ENCODE results near the gene UTP25.

Gene UTP25

DNA sequence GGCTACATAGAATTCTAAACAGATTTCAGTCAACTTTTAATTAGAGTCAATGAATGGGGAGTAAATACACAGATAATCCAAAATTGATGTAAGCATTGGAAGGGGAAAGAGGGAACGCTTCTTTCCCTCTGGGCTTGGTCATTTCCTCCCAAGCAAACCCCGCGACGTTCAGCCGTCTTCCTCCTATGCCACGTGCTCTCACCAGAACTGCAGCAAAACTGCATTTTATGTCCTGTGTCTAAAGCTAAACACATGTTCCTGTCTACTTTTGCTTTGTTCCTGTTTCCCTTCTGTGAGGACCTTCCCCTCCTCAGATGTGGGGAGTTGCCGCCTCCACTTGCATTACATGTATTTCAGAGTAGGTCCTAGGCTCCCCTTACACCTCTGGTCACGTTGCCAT lies 27.2 kb downstream of the UTP25 start:
- DNase-seq (ENCODE audit: extremely low spot score): no peak
- POLR2A ChIA-PET: no interaction called here
- TF ChIP-seq, protein P1, sequence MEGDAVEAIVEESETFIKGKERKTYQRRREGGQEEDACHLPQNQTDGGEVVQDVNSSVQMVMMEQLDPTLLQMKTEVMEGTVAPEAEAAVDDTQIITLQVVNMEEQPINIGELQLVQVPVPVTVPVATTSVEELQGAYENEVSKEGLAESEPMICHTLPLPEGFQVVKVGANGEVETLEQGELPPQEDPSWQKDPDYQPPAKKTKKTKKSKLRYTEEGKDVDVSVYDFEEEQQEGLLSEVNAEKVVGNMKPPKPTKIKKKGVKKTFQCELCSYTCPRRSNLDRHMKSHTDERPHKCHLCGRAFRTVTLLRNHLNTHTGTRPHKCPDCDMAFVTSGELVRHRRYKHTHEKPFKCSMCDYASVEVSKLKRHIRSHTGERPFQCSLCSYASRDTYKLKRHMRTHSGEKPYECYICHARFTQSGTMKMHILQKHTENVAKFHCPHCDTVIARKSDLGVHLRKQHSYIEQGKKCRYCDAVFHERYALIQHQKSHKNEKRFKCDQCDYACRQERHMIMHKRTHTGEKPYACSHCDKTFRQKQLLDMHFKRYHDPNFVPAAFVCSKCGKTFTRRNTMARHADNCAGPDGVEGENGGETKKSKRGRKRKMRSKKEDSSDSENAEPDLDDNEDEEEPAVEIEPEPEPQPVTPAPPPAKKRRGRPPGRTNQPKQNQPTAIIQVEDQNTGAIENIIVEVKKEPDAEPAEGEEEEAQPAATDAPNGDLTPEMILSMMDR (IDR thresholded peaks at IDR 0.05; ENCODE audit: control extremely low read depth, extremely low read depth, low read depth, missing control alignments): no peak
- CTCF ChIA-PET: interaction anchor here (0.9 to 2.6 kb wide), 5 partner anchors 10 to 286 kb away, joined by 3 to 11 read pairs (median 3); no protein-coding TSS in a partner anchor

DNA sequence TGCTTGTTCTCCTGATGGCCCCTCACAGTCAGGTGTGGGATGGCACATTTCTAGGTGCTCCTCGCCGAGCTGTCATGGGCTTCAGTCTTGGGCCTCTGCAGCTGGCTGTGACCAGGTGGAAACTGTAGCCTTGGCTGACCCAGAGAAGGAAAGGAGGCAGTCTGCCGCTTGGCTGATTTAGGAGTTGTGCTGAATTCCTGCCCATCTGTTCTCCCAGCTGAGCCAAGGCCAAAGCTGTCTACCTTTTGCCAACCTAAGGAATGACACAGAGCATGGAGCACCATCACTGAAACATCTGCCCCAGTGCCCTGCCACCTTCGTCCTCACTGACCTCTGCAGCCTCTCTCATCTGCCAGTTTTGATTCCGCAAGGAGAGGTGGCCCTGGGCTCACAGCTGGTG lies 27.9 kb downstream of the UTP25 start:
- DNase-seq (ENCODE audit: extremely low spot score): no peak
- POLR2A ChIA-PET: no interaction called here
- CTCF ChIA-PET: interaction anchor here (0.9 to 2.6 kb wide), 6 partner anchors 9 to 456 kb away, joined by 3 to 11 read pairs (median 3); no protein-coding TSS in a partner anchor
- TF ChIP-seq, protein P1 (IDR thresholded peaks at IDR 0.05; ENCODE audit: control extremely low read depth, extremely low read depth, low read depth, missing control alignments): no peak

DNA sequence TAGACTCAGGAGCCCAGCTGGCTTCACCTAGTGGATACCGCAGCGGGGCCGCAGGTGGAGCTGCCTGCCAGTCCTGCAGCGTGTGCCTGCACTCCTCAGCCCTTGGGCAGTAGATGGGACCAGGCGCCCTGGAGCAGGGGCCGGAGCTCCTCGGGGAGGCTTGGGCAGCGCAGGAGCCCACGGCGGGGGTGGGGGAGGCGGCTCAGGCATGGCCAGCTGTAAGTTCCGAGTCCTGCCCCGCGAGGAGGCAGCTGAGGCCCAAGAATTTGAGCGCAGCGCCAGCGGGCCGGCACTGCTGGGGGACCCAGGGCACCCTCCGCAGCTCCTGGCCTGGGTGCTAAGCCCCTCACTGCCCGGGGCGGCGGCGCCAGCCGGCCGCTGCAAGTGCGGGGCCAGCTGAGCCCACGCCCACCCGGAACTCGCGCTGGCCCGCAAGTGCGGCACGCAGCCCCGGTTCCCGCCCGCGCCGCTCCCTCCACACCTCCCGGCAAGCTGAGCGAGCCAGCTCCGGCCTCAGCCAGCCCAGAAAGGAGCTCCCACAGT lies 30.9 kb downstream of the UTP25 start:
- TF ChIP-seq, protein P1 (IDR thresholded peaks at IDR 0.05; ENCODE audit: control extremely low read depth, extremely low read depth, low read depth, missing control alignments): no peak
- ChIA-PET POLR2A (no interaction called here), CTCF (interaction anchor here (1.1 to 3.7 kb wide), 5 partner anchors 9 to 131 kb away, joined by 3 to 23 read pairs (median 6); no protein-coding TSS in a partner anchor)
- no peak for DNase-seq (ENCODE audit: extremely low spot score)

DNA sequence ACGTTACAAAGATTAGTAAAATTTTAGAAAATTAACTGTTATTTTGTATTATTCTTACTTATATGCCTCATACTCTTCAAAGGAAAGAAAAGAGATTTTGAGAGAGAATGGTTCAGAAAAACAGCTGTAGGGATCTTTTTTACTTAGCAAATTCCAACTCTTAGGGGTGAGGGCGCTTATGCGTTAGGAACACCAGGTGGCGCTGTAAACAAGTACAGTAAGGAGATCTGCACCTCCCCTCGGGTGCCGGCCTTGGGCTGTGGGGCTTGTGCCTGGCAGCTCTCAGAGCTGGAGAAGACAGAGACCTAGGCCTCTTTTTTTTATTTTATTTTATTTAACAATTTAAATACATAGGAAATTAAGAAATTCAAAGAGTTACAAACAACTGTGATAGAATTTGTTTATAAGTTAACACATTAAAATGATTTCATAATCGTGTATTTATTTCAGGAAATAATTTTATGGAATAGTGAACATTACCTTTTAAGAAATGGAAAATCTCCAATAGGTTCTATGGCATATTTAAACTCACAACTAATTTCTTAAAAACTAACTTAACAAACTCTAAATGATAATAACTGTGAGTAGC lies 32.6 kb downstream of the UTP25 start:
- POLR2A ChIA-PET: no interaction called here
- peak; percentile 79 for DNase-seq (ENCODE audit: extremely low spot score)
- CTCF ChIA-PET: interaction anchor here (0.6 to 3.7 kb wide), 22 partner anchors 9 to 452 kb away, joined by 3 to 23 read pairs (median 4); no protein-coding TSS in a partner anchor
- TF ChIP-seq, protein P1 (IDR thresholded peaks at IDR 0.05; ENCODE audit: control extremely low read depth, extremely low read depth, low read depth, missing control alignments): peak; percentile 88

DNA sequence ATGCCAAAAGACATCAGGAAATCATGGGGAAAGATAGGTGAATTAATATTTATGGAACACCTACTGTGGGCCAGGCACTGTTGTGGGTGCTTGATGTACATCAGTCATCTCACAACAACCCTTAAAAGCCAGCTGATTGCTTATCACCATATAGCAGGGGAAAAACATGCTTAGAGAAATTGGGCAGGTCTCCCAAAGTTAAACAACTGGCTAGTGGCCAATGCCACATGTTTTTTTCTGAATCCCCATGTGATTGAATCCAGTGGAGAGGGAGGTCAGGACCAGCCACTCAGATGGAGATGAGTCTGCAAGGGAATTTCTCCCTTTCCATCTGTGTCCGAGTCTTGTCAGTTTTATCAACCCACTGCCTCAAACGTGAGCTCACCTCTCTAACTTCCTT lies 33.5 kb downstream of the UTP25 start:
- TF ChIP-seq, protein P1 (IDR thresholded peaks at IDR 0.05; ENCODE audit: control extremely low read depth, extremely low read depth, low read depth, missing control alignments): no peak
- no peak for DNase-seq (ENCODE audit: extremely low spot score)
- ChIA-PET CTCF (interaction anchor here (0.8 to 3.7 kb wide), 15 partner anchors 8 to 451 kb away, joined by 3 to 23 read pairs (median 6); no protein-coding TSS in a partner anchor), POLR2A (no interaction called here)

DNA sequence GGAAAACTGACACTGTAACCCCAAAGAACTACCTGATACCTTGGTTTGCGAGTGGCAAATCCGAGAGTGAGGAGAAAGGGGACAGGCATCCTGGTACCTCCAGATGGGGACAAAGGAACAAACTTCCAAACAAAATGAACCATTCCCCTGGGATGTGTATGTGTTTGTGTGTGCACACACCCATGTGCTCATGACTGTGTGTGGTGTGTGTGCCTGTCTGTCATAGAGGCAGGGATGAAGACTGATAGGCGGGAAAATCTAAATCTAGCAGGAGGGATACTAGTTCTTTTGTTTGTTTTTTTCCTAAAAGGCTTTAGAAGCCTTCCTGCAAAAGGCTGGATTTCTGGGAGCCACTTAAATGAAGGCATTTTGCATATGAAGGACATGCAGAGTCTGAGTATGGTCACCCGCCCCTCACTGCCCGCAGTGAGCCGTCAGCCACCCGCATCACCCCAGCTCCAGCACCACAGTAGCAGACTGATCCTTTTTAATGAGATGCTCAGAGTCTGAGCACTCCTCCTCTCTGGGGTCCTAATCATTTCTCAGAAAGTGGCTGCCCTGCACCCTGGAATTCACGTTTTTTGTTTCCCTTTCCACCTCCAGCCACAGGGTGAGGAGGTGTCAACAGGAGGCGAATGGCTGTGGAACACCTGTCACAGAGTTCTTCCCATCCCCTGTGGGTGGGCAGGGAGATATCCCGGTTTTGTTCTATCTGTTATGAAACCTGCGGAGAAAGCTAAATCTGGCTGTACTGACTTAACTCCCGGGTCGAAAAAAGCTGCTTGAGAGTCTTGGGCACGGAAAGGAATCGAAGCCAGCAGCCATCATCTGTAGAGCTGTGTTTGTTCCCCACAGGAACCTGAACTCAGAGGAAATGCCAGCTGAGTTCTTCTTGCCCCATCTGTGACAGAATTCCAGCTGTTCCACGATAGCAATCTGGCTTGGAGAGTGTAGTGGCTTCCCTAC lies 34.9 kb downstream of the UTP25 start:
- ChIA-PET POLR2A (no interaction called here), CTCF (interaction anchor here (1.1 to 1.6 kb wide), 5 partner anchors 13 to 127 kb away, joined by 3 read pairs; no protein-coding TSS in a partner anchor)
- TF ChIP-seq, protein P1 (IDR thresholded peaks at IDR 0.05; ENCODE audit: control extremely low read depth, extremely low read depth, low read depth, missing control alignments): no peak
- DNase-seq (ENCODE audit: extremely low spot score): no peak

All from GM10248 (cell line).